ENCODE measurements around the gene KIF1B. TPM values are rescaled to one million over a fixed set of nuclear protein-coding genes. Genes with fewer than 3 reads are reported as not detected.

Gene KIF1B
- total and polyA plus RNA-seq, 12 donors, result 12.9 to 67.2 (median 48.9) TPM

- no peak for DNase-seq
- no peaks in the 10 kb centered on the region for H3K36me3 ChIP-seq (replicated peaks in 1 of 2)
- 92 to 98% (median 95%) methylated on average over 4 of the region's 4 CpGs for WGBS, 4 donors
- intact Hi-C loops (cut with DNase I), result no loop called here
- no peaks in the 10 kb centered on the region for H3K27me3 ChIP-seq
- H3K4me3 ChIP-seq, result no peak overlapping the region
- H3K4me1 ChIP-seq (replicated peaks in 1 of 2), result no peaks in the 10 kb centered on the region
- no peak for TF ChIP-seq POLR2A (IDR thresholded peaks at IDR 0.05)
- TF ChIP-seq CTCF (IDR thresholded peaks at IDR 0.05), result no peak
- H3K9me3 ChIP-seq (replicated peaks in 1 of 3), result no peaks in the 10 kb centered on the region
- H3K27ac ChIP-seq, result no peak overlapping the region
Observed at GRCh38 chr1:10187026-10187334, 23.4 kb upstream of the KIF1B start.

GRCh38 chr1:10188133-10188650 is 22.2 kb upstream of the KIF1B start:
- 93 to 100% (median 98%) methylated on average over 2 of the region's 2 CpGs for WGBS, 4 donors
- no peaks in the 10 kb centered on the region for H3K36me3 ChIP-seq (replicated peaks in 1 of 2)
- H3K27me3 ChIP-seq, result no peaks in the 10 kb centered on the region
- H3K27ac ChIP-seq, result no peak overlapping the region
- TF ChIP-seq POLR2A (IDR thresholded peaks at IDR 0.05), result no peak
- no peak for TF ChIP-seq CTCF (IDR thresholded peaks at IDR 0.05)
- H3K4me1 ChIP-seq (replicated peaks in 1 of 2), result no peaks in the 10 kb centered on the region
- intact Hi-C loops (cut with DNase I), result no loop called here
- H3K4me3 ChIP-seq, result no peak overlapping the region
- DNase-seq, result no peak
- H3K9me3 ChIP-seq (replicated peaks in 1 of 3), result no peaks in the 10 kb centered on the region

- Histone ChIP-seq H3K36me3 (replicated peaks in 1 of 2) (no peaks in the 10 kb centered on the region), H3K4me1 (replicated peaks in 1 of 2) (no peaks in the 10 kb centered on the region), H3K27ac (no peak overlapping the region), H3K9me3 (replicated peaks in 1 of 3) (no peaks in the 10 kb centered on the region), H3K4me3 (no peak overlapping the region), H3K27me3 (no peaks in the 10 kb centered on the region)
- TF ChIP-seq POLR2A (IDR thresholded peaks at IDR 0.05), result no peak
- TF ChIP-seq CTCF (IDR thresholded peaks at IDR 0.05), result no peak
- no peak for DNase-seq
- intact Hi-C loops (cut with DNase I), result no loop called here
- 45 to 63% (median 60%) methylated on average over 2 to 4 of the region's 4 CpGs for WGBS, 4 donors
Observed at GRCh38 chr1:10189659-10190058, 20.7 kb upstream of the KIF1B start.

- peaks cover 0 to 8% of the 10 kb centered on the region in 2 donors for H3K4me1 ChIP-seq (replicated peaks in 1 of 2)
- 70 to 94% (median 83%) methylated on average over 3 to 5 of the region's 5 CpGs for WGBS, 4 donors
- H3K27me3 ChIP-seq, result no peaks in the 10 kb centered on the region
- H3K9me3 ChIP-seq (replicated peaks in 1 of 3), result no peaks in the 10 kb centered on the region
- TF ChIP-seq POLR2A (IDR thresholded peaks at IDR 0.05) (no peak), CTCF (IDR thresholded peaks at IDR 0.05) (no peak)
- intact Hi-C loops (cut with DNase I), result no loop called here
- no peak overlapping the region for H3K4me3 ChIP-seq
- H3K36me3 ChIP-seq (replicated peaks in 1 of 2), result no peaks in the 10 kb centered on the region
- no peak overlapping the region for H3K27ac ChIP-seq
- DNase-seq, result no peak
Observed at GRCh38 chr1:10192263-10192662, 18.1 kb upstream of the KIF1B start.
